ENCODE measurements around the gene ERN1. TPM values are rescaled to one million over a fixed set of nuclear protein-coding genes. Genes with fewer than 3 reads are reported as not detected.
"Not testable (repeated sequence)": the region's sequence is repeated elsewhere in the genome, so short reads cannot be mapped to it uniquely, and the experiment has no call there.

The ERN1 gene
- 10 to 100 TPM in 2 of 4 donors, 1 to 10 TPM in 2; 2.2 to 11.3 (median 6.5) TPM for polyA plus RNA-seq
- long read RNA-seq, donor 1: 0 reads
- long read RNA-seq, donor 2, partial matches to known transcripts: 0 of 1 reads
- long read RNA-seq, donor 2, other reads (novel, unspliced or antisense): 0 of 1 reads
- long read RNA-seq, donor 3, partial matches to known transcripts: 0 of 2 reads
- long read RNA-seq, donor 3, other reads (novel, unspliced or antisense): 0 of 2 reads
- long read RNA-seq, donor 4: 0 reads
- long read RNA-seq, donor 5: 0 reads
- long read RNA-seq, donor 6: 0 reads
- long read RNA-seq, donor 7, partial matches to known transcripts: 0 of 5 reads
- long read RNA-seq, donor 7, other reads (novel, unspliced or antisense): 0 of 5 reads
- long read RNA-seq, donor 8: 0 reads
- long read RNA-seq, donor 9, partial matches to known transcripts: 0 of 2 reads
- long read RNA-seq, donor 9, other reads (novel, unspliced or antisense): 0 of 2 reads
- long read RNA-seq, donor 10, partial matches to known transcripts: 0 of 3 reads
- long read RNA-seq, donor 10, other reads (novel, unspliced or antisense): 0 of 3 reads

GRCh38 chr17:64129765-64130558 lies at the start of gene ERN1:
ERN1 (minus strand) TSS chr17:64130144; CDS start chr17:64130029, 115 bp downstream.
- no peak for FAIRE-seq

GRCh38 chr17:64179024-64179423 lies 49.1 kb upstream of the ERN1 start:
- not testable (repeated sequence) for H3K4me3 ChIP-seq (ENCODE audit: low read depth in 1 of 3, low read length in 3 of 3); H3K27ac ChIP-seq (ENCODE audit: low read depth in 1 of 3, low read length in 2 of 3); H3K27me3 ChIP-seq (ENCODE audit: control insufficient read depth in 3 of 3, insufficient read depth in 3 of 3, low read length in 3 of 3); FAIRE-seq; H3K4me1 ChIP-seq (ENCODE audit: control insufficient read depth in 3 of 3, insufficient read depth in 2 of 3, low read depth in 1 of 3, low read length in 2 of 3); H3K9me3 ChIP-seq (ENCODE audit: control insufficient read depth in 2 of 2, insufficient read depth in 1 of 2, low read depth in 1 of 2, low read length in 1 of 2); DNase-seq
- WGBS, 3 donors: 47 to 64% (median 49%) methylated on average over 3 to 4 of the region's 4 CpGs
- H3K36me3 ChIP-seq (ENCODE audit: control insufficient read depth in 3 of 3, insufficient read depth in 2 of 3, low read depth in 1 of 3, low read length in 3 of 3): peaks cover 0 to 28% (median 9%) of the 10 kb centered on the region in 3 donors

More at GRCh38 chr17:64129765-64130558, at the start of gene ERN1:
- DNase-seq: peak; percentile 94 to 97
- Histone ChIP-seq H3K27ac (ENCODE audit: low read depth in 1 of 3, low read length in 2 of 3) (peak within 1 kb of the TSS; percentile 79 to 99 (median 89)), H3K27me3 (ENCODE audit: control insufficient read depth in 3 of 3, insufficient read depth in 3 of 3, low read length in 3 of 3) (no peaks in the 10 kb centered on the region), H3K36me3 (ENCODE audit: control insufficient read depth in 3 of 3, insufficient read depth in 2 of 3, low read depth in 1 of 3, low read length in 3 of 3) (no peaks in the 10 kb centered on the region), H3K4me3 (ENCODE audit: low read depth in 1 of 3, low read length in 3 of 3) (peak within 1 kb of the TSS; percentile 69 to 88 (median 69)), H3K9me3 (ENCODE audit: control insufficient read depth in 2 of 2, insufficient read depth in 1 of 2, low read depth in 1 of 2, low read length in 1 of 2) (no peaks in the 10 kb centered on the region), H3K4me1 (ENCODE audit: control insufficient read depth in 3 of 3, insufficient read depth in 2 of 3, low read depth in 1 of 3, low read length in 2 of 3) (peaks cover 0 to 33% (median 5%) of the 10 kb centered on the region in 3 donors)
- 1% methylated on average over 63 to 98 of the region's 98 CpGs for WGBS, 3 donors

- H3K27ac ChIP-seq (ENCODE audit: low read depth in 1 of 3, low read length in 2 of 3): no peak overlapping the region
- peaks cover 0 to 32% (median 9%) of the 10 kb centered on the region in 3 donors for H3K36me3 ChIP-seq (ENCODE audit: control insufficient read depth in 3 of 3, insufficient read depth in 2 of 3, low read depth in 1 of 3, low read length in 3 of 3)
- 64 to 76% (median 71%) methylated on average over 9 of the region's 9 CpGs for WGBS, 3 donors
- DNase-seq (peak in 1 of 2 donors; percentile 44), FAIRE-seq (no peak)
- no peaks in the 10 kb centered on the region for H3K9me3 ChIP-seq (ENCODE audit: control insufficient read depth in 2 of 2, insufficient read depth in 1 of 2, low read depth in 1 of 2, low read length in 1 of 2)
- no peaks in the 10 kb centered on the region for H3K27me3 ChIP-seq (ENCODE audit: control insufficient read depth in 3 of 3, insufficient read depth in 3 of 3, low read length in 3 of 3)
- H3K4me1 ChIP-seq (ENCODE audit: control insufficient read depth in 3 of 3, insufficient read depth in 2 of 3, low read depth in 1 of 3, low read length in 2 of 3): peaks cover 0 to 6% (median 0%) of the 10 kb centered on the region in 3 donors
- H3K4me3 ChIP-seq (ENCODE audit: low read depth in 1 of 3, low read length in 3 of 3): no peak overlapping the region
Measured at GRCh38 chr17:64178011-64178825, 48.3 kb upstream of the ERN1 start.

- 87 to 94% (median 92%) methylated on average over 7 of the region's 7 CpGs for WGBS, 3 donors
- Histone ChIP-seq H3K36me3 (ENCODE audit: control insufficient read depth in 3 of 3, insufficient read depth in 2 of 3, low read depth in 1 of 3, low read length in 3 of 3) (peaks cover 0 to 33% (median 9%) of the 10 kb centered on the region in 3 donors), H3K9me3 (ENCODE audit: control insufficient read depth in 2 of 2, insufficient read depth in 1 of 2, low read depth in 1 of 2, low read length in 1 of 2) (no peaks in the 10 kb centered on the region), H3K27ac (ENCODE audit: low read depth in 1 of 3, low read length in 2 of 3) (no peak overlapping the region), H3K4me1 (ENCODE audit: control insufficient read depth in 3 of 3, insufficient read depth in 2 of 3, low read depth in 1 of 3, low read length in 2 of 3) (peaks cover 0 to 6% (median 0%) of the 10 kb centered on the region in 3 donors), H3K27me3 (ENCODE audit: control insufficient read depth in 3 of 3, insufficient read depth in 3 of 3, low read length in 3 of 3) (no peaks in the 10 kb centered on the region), H3K4me3 (ENCODE audit: low read depth in 1 of 3, low read length in 3 of 3) (no peak overlapping the region)
- no peak for DNase-seq
- no peak for FAIRE-seq
Measured at GRCh38 chr17:64177311-64178010, 47.5 kb upstream of the ERN1 start.

- Histone ChIP-seq H3K27ac (ENCODE audit: low read depth in 1 of 3, low read length in 2 of 3) (no peak overlapping the region), H3K27me3 (ENCODE audit: control insufficient read depth in 3 of 3, insufficient read depth in 3 of 3, low read length in 3 of 3) (no peaks in the 10 kb centered on the region), H3K4me1 (ENCODE audit: control insufficient read depth in 3 of 3, insufficient read depth in 2 of 3, low read depth in 1 of 3, low read length in 2 of 3) (peaks cover 0 to 6% (median 0%) of the 10 kb centered on the region in 3 donors), H3K4me3 (ENCODE audit: low read depth in 1 of 3, low read length in 3 of 3) (no peak overlapping the region), H3K36me3 (ENCODE audit: control insufficient read depth in 3 of 3, insufficient read depth in 2 of 3, low read depth in 1 of 3, low read length in 3 of 3) (peaks cover 0 to 39% (median 9%) of the 10 kb centered on the region in 3 donors), H3K9me3 (ENCODE audit: control insufficient read depth in 2 of 2, insufficient read depth in 1 of 2, low read depth in 1 of 2, low read length in 1 of 2) (no peaks in the 10 kb centered on the region)
- FAIRE-seq: no peak
- DNase-seq: no peak
Measured at GRCh38 chr17:64176556-64176955, 46.6 kb upstream of the ERN1 start.

- H3K4me1 ChIP-seq (ENCODE audit: control insufficient read depth in 3 of 3, insufficient read depth in 2 of 3, low read depth in 1 of 3, low read length in 2 of 3): peaks cover 0 to 6% (median 0%) of the 10 kb centered on the region in 3 donors
- H3K27me3 ChIP-seq (ENCODE audit: control insufficient read depth in 3 of 3, insufficient read depth in 3 of 3, low read length in 3 of 3): no peaks in the 10 kb centered on the region
- no peak overlapping the region for H3K4me3 ChIP-seq (ENCODE audit: low read depth in 1 of 3, low read length in 3 of 3)
- H3K9me3 ChIP-seq (ENCODE audit: control insufficient read depth in 2 of 2, insufficient read depth in 1 of 2, low read depth in 1 of 2, low read length in 1 of 2): no peaks in the 10 kb centered on the region
- WGBS, 3 donors: 88 to 93% (median 91%) methylated on average over 7 of the region's 7 CpGs
- DNase-seq: peak in 1 of 2 donors; percentile 41
- peak overlapping the region in 2 of 3 donors; percentile 17 to 50 for H3K27ac ChIP-seq (ENCODE audit: low read depth in 1 of 3, low read length in 2 of 3)
- peaks cover 0 to 54% (median 10%) of the 10 kb centered on the region in 3 donors for H3K36me3 ChIP-seq (ENCODE audit: control insufficient read depth in 3 of 3, insufficient read depth in 2 of 3, low read depth in 1 of 3, low read length in 3 of 3)
- FAIRE-seq: no peak
Measured at GRCh38 chr17:64174686-64175456, 44.9 kb upstream of the ERN1 start.

GRCh38 chr17:64173646-64174045 lies 43.7 kb upstream of the ERN1 start:
- no peaks in the 10 kb centered on the region for H3K9me3 ChIP-seq (ENCODE audit: control insufficient read depth in 2 of 2, insufficient read depth in 1 of 2, low read depth in 1 of 2, low read length in 1 of 2)
- WGBS, 3 donors: 93% methylated on average over 3 of the region's 3 CpGs
- H3K36me3 ChIP-seq (ENCODE audit: control insufficient read depth in 3 of 3, insufficient read depth in 2 of 3, low read depth in 1 of 3, low read length in 3 of 3): peaks cover 0 to 56% (median 10%) of the 10 kb centered on the region in 3 donors
- H3K27me3 ChIP-seq (ENCODE audit: control insufficient read depth in 3 of 3, insufficient read depth in 3 of 3, low read length in 3 of 3): no peaks in the 10 kb centered on the region
- FAIRE-seq (no peak), DNase-seq (no peak)
- H3K4me1 ChIP-seq (ENCODE audit: control insufficient read depth in 3 of 3, insufficient read depth in 2 of 3, low read depth in 1 of 3, low read length in 2 of 3): peaks cover 0 to 6% (median 0%) of the 10 kb centered on the region in 3 donors
- no peak overlapping the region for H3K4me3 ChIP-seq (ENCODE audit: low read depth in 1 of 3, low read length in 3 of 3)
- no peak overlapping the region for H3K27ac ChIP-seq (ENCODE audit: low read depth in 1 of 3, low read length in 2 of 3)
